GM12878 (cell line): ENCODE data around the gene FSIP1. TPM values are rescaled to one million over a fixed set of nuclear protein-coding genes. Genes with fewer than 3 reads are reported as not detected.

ENCODE experiments used
- ATAC-seq: fragments of 200-7000 bp; cut with Tn5 transposase; 3 replicates; pipeline ENCODE4 v1.9.1; 2020; ENCODE audit warnings: mild to moderate bottlenecking, moderate library complexity
- BruUV-seq: library from RNA; stranded (reverse); fragments of 400-500 nt; replicated peaks from 2 replicates; lab custom pipeline; 2021; lab: Mats Ljungman, UMichigan
- CTCF ChIA-PET: fragments of 300-600 bp; sonication (Branson Sonifier 250); formaldehyde crosslinking; extraction: SDS; loops from one replicate; lab custom pipeline; 2021; ENCODE audit warnings: inconsistent platforms; lab: Yijun Ruan, JAX
- POLR2A ChIA-PET: fragments of 350-600 bp; formaldehyde crosslinking; extraction: SDS; loops from one replicate; lab custom pipeline; 2021; ENCODE audit warnings: inconsistent platforms; lab: Charles Lee
- RAD21 ChIA-PET: fragments of 300-600 bp; sonication (Branson Sonifier 250); formaldehyde crosslinking; loops from one replicate; lab custom pipeline; 2023; ENCODE audit warnings: antibody characterized with exemption; ENCODE audit not compliant: unreplicated experiment; lab: Charles Lee
- SMC1A ChIA-PET: fragments of 300-600 bp; sonication (Branson Sonifier 250); formaldehyde crosslinking; loops from one replicate; lab custom pipeline; 2023; ENCODE audit not compliant: unreplicated experiment, uncharacterized antibody; lab: Charles Lee
- DNase-seq: peaks from one replicate; pipeline ENCODE4 v3.0.0-alpha.2; 2011; ENCODE audit warnings: low read depth, low spot score
- FAIRE-seq: peaks from 3 replicates; lab custom pipeline; 2011; peaks lifted over from hg19 to GRCh38; lab: Jason Lieb, UNC
- H2AFZ ChIP-seq: 2 replicates; pipeline ENCODE4 v1.6.0; 2011; ENCODE audit warnings: low read depth, low read length, control low read depth; ENCODE audit not compliant: control insufficient read depth
- H3K27ac ChIP-seq: 2 replicates; pipeline ENCODE4 v1.5.1; 2011; ENCODE audit warnings: control low read depth; ENCODE audit not compliant: control insufficient read depth, insufficient read depth
- H3K27me3 ChIP-seq, 2 experiments: replicated peaks in 1 of 2; 2 replicates each; pipeline versions ENCODE4 v1.6.0 to v1.6.1; 2011; ENCODE audit warnings: low read length in 1 of 2; ENCODE audit not compliant: control insufficient read depth in 2 of 2, insufficient read depth in 2 of 2
- H3K36me3 ChIP-seq, 2 experiments: 2 replicates each; pipeline ENCODE4 v1.5.1; 2011; ENCODE audit warnings: low read length in 1 of 2; ENCODE audit not compliant: control insufficient read depth in 2 of 2, insufficient read depth in 2 of 2
- H3K4me1 ChIP-seq: 2 replicates; pipeline ENCODE4 v1.6.1; 2011; ENCODE audit warnings: mild to moderate bottlenecking, low read length, moderate library complexity, mixed read lengths; ENCODE audit not compliant: control insufficient read depth, insufficient read depth
- H3K4me2 ChIP-seq: 2 replicates; pipeline ENCODE4 v1.6.0; 2011; ENCODE audit warnings: control low read depth; ENCODE audit not compliant: control insufficient read depth, insufficient read depth
- H3K4me3 ChIP-seq: fragments of 200-600 bp; sonication (generic); 2 replicates; pipeline ENCODE4 v1.5.1; 2016
- H3K79me2 ChIP-seq: 2 replicates; pipeline ENCODE4 v1.6.0; 2011; ENCODE audit warnings: low read length; ENCODE audit not compliant: control insufficient read depth, insufficient read depth
- H3K9ac ChIP-seq: 2 replicates; pipeline ENCODE4 v1.8.0; 2011; ENCODE audit warnings: low read length, control low read depth, mixed read lengths; ENCODE audit not compliant: control insufficient read depth, insufficient read depth
- H3K9me3 ChIP-seq: replicated peaks from 3 replicates; pipeline ENCODE4 v1.5.1; 2011; ENCODE audit warnings: mild to moderate bottlenecking, low read length; ENCODE audit not compliant: control insufficient read depth, insufficient read depth
- H4K20me1 ChIP-seq: 2 replicates; pipeline ENCODE4 v1.6.0; 2011; ENCODE audit not compliant: control insufficient read depth, insufficient read depth
- ATF2 ChIP-seq: IDR thresholded peaks from 2 replicates; pipeline ENCODE4 v1.6.1; 2012; ENCODE audit warnings: low read length, inconsistent platforms
- E2F8 ChIP-seq: fragments of 450-650 bp; IDR thresholded peaks from 2 replicates; pipeline ENCODE4 v1.6.1; 2018; ENCODE audit warnings: mild to moderate bottlenecking, low read depth, moderate library complexity; ENCODE audit not compliant: partially characterized antibody
- LARP7 ChIP-seq: fragments of 450-650 bp; IDR thresholded peaks from 2 replicates; pipeline ENCODE4 v1.6.1; 2017; ENCODE audit warnings: mild to moderate bottlenecking
- MAX ChIP-seq: IDR thresholded peaks from 2 replicates; pipeline ENCODE4 v1.6.1; 2012; ENCODE audit warnings: low read depth, low read length, improper control_type of control experiment
- NKRF ChIP-seq: fragments of 450-650 bp; conservative IDR thresholded peaks from 2 replicates; pipeline ENCODE4 v1.6.1; 2017; ENCODE audit warnings: mild to moderate bottlenecking, moderate library complexity
- in situ Hi-C: fragments of 300-500 bp; cut with MboI; formaldehyde crosslinking; loops from 9 replicates; pipeline ENCODE4 v1.14.3; 2018; ENCODE audit warnings: mixed read lengths
- intact Hi-C: fragments of 100-400 bp; cut with micrococcal nuclease; formaldehyde crosslinking; loops from one replicate; pipeline ENCODE4 v1.14.2; 2022; ENCODE audit not compliant: unreplicated experiment
- polyA plus RNA-seq, 11 experiments: library from polyadenylated mRNA; depleted of rRNA in 4 of 11; unstranded in 6 of 11; stranded (reverse) in 5 of 11; fragments of >200 nt; fragmentation: Nextera tagmentation in 4 of 11; fragmentation: Illumina TruSeq in 1 of 11; extraction: Ambion mirVana in 4 of 11; extraction: Trizol in 1 of 11; gene quantifications; 1 replicate in 1 of 11; 2 replicates in 10 of 11; pipeline versions ENCODE4 v1.2.1 to v1.2.3, GENCODE V29; 2011 to 2016; ENCODE audit warnings: inconsistent platforms in 2 of 11, missing spikeins in 2 of 11, low read depth in 1 of 11
- total RNA-seq, 4 experiments: library from RNA; depleted of rRNA in 3 of 4; stranded (reverse); fragments of >200 nt in 3 of 4; fragmentation: Illumina TruSeq in 1 of 4; extraction: Trizol in 1 of 4; gene quantifications; 2 replicates each; pipeline versions ENCODE4 v1.2.1 to v1.2.3, GENCODE V29; 2013 to 2021
- TF ChIP-seq, protein P1 (sequence below): IDR thresholded peaks from 2 replicates; pipeline ENCODE4 v1.6.1; 2012; ENCODE audit warnings: low read depth, low read length, improper control_type of control experiment

FSIP1 gene
- total and polyA plus RNA-seq, 10 of the 15 experiments (the other 5 are each of a cell fraction or from before 2014, with no cell fraction given) = 0.15 to 0.67 (median 0.35) TPM

- TF ChIP-seq E2F8 (no peak), MAX (no peak)
Measured at GRCh38 chr15:39752991-39753390, 29.6 kb downstream of the FSIP1 start (continued).

DNA sequence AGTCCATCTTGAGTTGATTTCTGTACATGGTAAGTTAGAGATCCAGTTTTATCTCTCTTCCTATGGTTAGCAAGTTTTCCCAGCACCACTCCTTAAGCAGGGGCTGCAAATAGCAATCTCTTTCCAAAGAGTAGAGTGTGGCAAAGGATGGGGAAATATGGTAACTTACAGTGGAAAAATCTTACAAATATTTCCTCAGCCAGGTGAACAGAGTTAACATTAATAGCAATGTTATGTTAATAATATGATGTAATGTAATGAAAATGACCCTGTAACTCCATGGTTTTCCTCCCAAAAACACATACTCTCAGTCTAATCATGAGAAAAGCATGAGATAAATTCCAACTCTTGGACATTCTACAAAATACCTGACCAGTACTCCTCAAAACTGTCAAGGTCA is 30.4 kb downstream of the FSIP1 start:
- intact Hi-C loops = loop anchor here (10.0 kb wide), 1 partner anchor 1047 kb away; no protein-coding TSS in a partner anchor
- ATAC-seq = no peak
- Histone ChIP-seq H3K36me3 (no peaks in the 10 kb centered on the region), H3K27ac (no peak overlapping the region), H3K4me1 (no peaks in the 10 kb centered on the region), H3K9me3 (no peaks in the 10 kb centered on the region), H3K27me3 (no peaks in the 10 kb centered on the region), H3K79me2 (no peaks in the 10 kb centered on the region), H3K4me3 (no peak overlapping the region), H3K9ac (no peak overlapping the region), H3K4me2 (no peak overlapping the region), H4K20me1 (no peaks in the 10 kb centered on the region), H2AFZ (no peak overlapping the region)
- POLR2A ChIA-PET = no interaction called here
- SMC1A ChIA-PET = interaction anchor here (8.5 kb wide), 1 partner anchor 63 kb away, joined by 220 read pairs; no protein-coding TSS in a partner anchor
- CTCF ChIA-PET = interaction anchor here (11.4 kb wide), 1 partner anchor 65 kb away, joined by 400 read pairs; no protein-coding TSS in a partner anchor
- TF ChIP-seq ATF2 (no peak), NKRF (no peak), LARP7 (no peak)
- TF ChIP-seq, protein P1, sequence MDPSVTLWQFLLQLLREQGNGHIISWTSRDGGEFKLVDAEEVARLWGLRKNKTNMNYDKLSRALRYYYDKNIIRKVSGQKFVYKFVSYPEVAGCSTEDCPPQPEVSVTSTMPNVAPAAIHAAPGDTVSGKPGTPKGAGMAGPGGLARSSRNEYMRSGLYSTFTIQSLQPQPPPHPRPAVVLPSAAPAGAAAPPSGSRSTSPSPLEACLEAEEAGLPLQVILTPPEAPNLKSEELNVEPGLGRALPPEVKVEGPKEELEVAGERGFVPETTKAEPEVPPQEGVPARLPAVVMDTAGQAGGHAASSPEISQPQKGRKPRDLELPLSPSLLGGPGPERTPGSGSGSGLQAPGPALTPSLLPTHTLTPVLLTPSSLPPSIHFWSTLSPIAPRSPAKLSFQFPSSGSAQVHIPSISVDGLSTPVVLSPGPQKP = no peak
- FAIRE-seq = no peak
- RAD21 ChIA-PET = no interaction called here
- BruUV-seq = no TSS peak
- DNase-seq = no peak
- in situ Hi-C loops = no loop called here
